GM12878 (cell line): ENCODE results near the gene GNAQ. TPM values are rescaled to one million over a fixed set of nuclear protein-coding genes. Genes with fewer than 3 reads are reported as not detected.

Source experiments
- CTCF ChIP-seq, 3 experiments: IDR thresholded peaks in 2 of 3; conservative IDR thresholded peaks in 1 of 3; 2 replicates each; pipeline ENCODE4 v1.5.1; 2011; ENCODE audit warnings: low read depth in 3 of 3, low read length in 3 of 3, mild to moderate bottlenecking in 3 of 3, control low read depth in 2 of 3, moderate library complexity in 2 of 3, inconsistent platforms in 1 of 3, mixed read lengths in 1 of 3; ENCODE audit not compliant: control insufficient read depth in 2 of 3, insufficient read depth in 1 of 3; ENCODE audit errors: extremely low read depth in 1 of 3
- HDGF ChIP-seq: fragments of 450-650 bp; IDR thresholded peaks from 2 replicates; pipeline ENCODE4 v1.6.1; 2016; ENCODE audit warnings: antibody characterized with exemption
- PBX3 ChIP-seq: IDR thresholded peaks from 2 replicates; pipeline ENCODE4 v1.6.1; 2011; ENCODE audit warnings: mild to moderate bottlenecking, low read depth, low read length, moderate library complexity; ENCODE audit not compliant: insufficient replicate concordance
- REST ChIP-seq: IDR thresholded peaks from 2 replicates; pipeline ENCODE4 v1.6.1; 2012; ENCODE audit warnings: mild to moderate bottlenecking, low read depth, low read length
- SRF ChIP-seq, 2 experiments: IDR thresholded peaks; 2 replicates each; pipeline ENCODE4 v1.6.1; 2011; ENCODE audit warnings: low read depth in 2 of 2, low read length in 2 of 2, mild to moderate bottlenecking in 1 of 2, moderate library complexity in 1 of 2
- ZBTB40 ChIP-seq: fragments of 450-650 bp; IDR thresholded peaks from 2 replicates; pipeline ENCODE4 v1.6.1; 2016; ENCODE audit warnings: mild to moderate bottlenecking, moderate library complexity, borderline replicate concordance
- polyA plus RNA-seq, 11 experiments: library from polyadenylated mRNA; depleted of rRNA in 4 of 11; unstranded in 6 of 11; stranded (reverse) in 5 of 11; fragments of >200 nt; fragmentation: Nextera tagmentation in 4 of 11; fragmentation: Illumina TruSeq in 1 of 11; extraction: Ambion mirVana in 4 of 11; extraction: Trizol in 1 of 11; gene quantifications; 1 replicate in 1 of 11; 2 replicates in 10 of 11; pipeline versions ENCODE4 v1.2.1 to v1.2.3, GENCODE V29; 2011 to 2016; ENCODE audit warnings: inconsistent platforms in 2 of 11, missing spikeins in 2 of 11, low read depth in 1 of 11
- total RNA-seq, 4 experiments: library from RNA; depleted of rRNA in 3 of 4; stranded (reverse); fragments of >200 nt in 3 of 4; fragmentation: Illumina TruSeq in 1 of 4; extraction: Trizol in 1 of 4; gene quantifications; 2 replicates each; pipeline versions ENCODE4 v1.2.1 to v1.2.3, GENCODE V29; 2013 to 2021

GNAQ gene
- total and polyA plus RNA-seq, 10 of the 15 experiments (the other 5 are each of a cell fraction or from before 2014, with no cell fraction given): 0.15 to 47.2 (median 0.49) TPM

- TF ChIP-seq REST (no peak), CTCF (IDR thresholded peaks at IDR 0.05 in 2 of 3, conservative IDR thresholded peaks at IDR 0.05 in 1 of 3; ENCODE audit: control insufficient read depth in 2 of 3, extremely low read depth in 1 of 3, insufficient read depth in 1 of 3, low read depth in 3 of 3, low read length in 3 of 3) (no peak), SRF (IDR thresholded peaks at IDR 0.05; ENCODE audit: low read depth in 2 of 2, low read length in 2 of 2) (no peak), PBX3 (no peak), ZBTB40 (no peak), HDGF (no peak)
- TF ChIP-seq, all 136 proteins: peak for 0
Measured at GRCh38 chr9:77783518-77783917, 248.1 kb downstream of the GNAQ start (continued).
